Measurements from ENCODE around the gene SF3A2. TPM values are rescaled to one million over a fixed set of nuclear protein-coding genes. Genes with fewer than 3 reads are reported as not detected.
"Not testable (repeated sequence)": the region's sequence is repeated elsewhere in the genome, so short reads cannot be mapped to it uniquely, and the experiment has no call there.

The SF3A2 gene
- polyA plus RNA-seq, 6 donors from 2014 or later, result 13.1 to 37.2 (median 20.3) TPM

GRCh38 chr19:2198317-2198716, 38.3 kb upstream of the SF3A2 start:
- Mint-ChIP-seq H3K9me3 (no peaks in the 10 kb centered on the region), H3K27me3 (no peaks in the 10 kb centered on the region), H3K4me1 (peaks cover 8 to 10% (median 8%) of the 10 kb centered on the region in 3 donors), H3K36me3 (no peaks in the 10 kb centered on the region), H3K27ac (no peak overlapping the region), H3K4me3 (no peak overlapping the region)
- no peak for DNase-seq
- no peak for ATAC-seq (ENCODE audit: low read depth in 2 of 2)

GRCh38 chr19:2199215-2199614, 37.4 kb upstream of the SF3A2 start:
- DNase-seq, result no peak
- H3K27me3 Mint-ChIP-seq, result no peaks in the 10 kb centered on the region
- ATAC-seq (ENCODE audit: low read depth in 2 of 2), result peak in 1 of 2 donors; percentile 20

GRCh38 chr19:2199861-2200623, 36.6 kb upstream of the SF3A2 start:
- Mint-ChIP-seq H3K4me1 (peaks cover 8 to 12% (median 8%) of the 10 kb centered on the region in 3 donors), H3K4me3 (no peak overlapping the region), H3K36me3 (no peaks in the 10 kb centered on the region), H3K27me3 (no peaks in the 10 kb centered on the region), H3K9me3 (no peaks in the 10 kb centered on the region), H3K27ac (no peak overlapping the region)
- no peak for DNase-seq
- ATAC-seq (ENCODE audit: low read depth in 2 of 2), result no peak

More at GRCh38 chr19:2199215-2199614, 37.4 kb upstream of the SF3A2 start:
- Mint-ChIP-seq H3K27ac (no peak overlapping the region), H3K4me1 (peaks cover 8 to 12% (median 8%) of the 10 kb centered on the region in 3 donors), H3K9me3 (no peaks in the 10 kb centered on the region), H3K36me3 (no peaks in the 10 kb centered on the region), H3K4me3 (no peak overlapping the region)

- not testable (repeated sequence) for H3K36me3 Mint-ChIP-seq; H3K27me3 Mint-ChIP-seq; DNase-seq; ATAC-seq (ENCODE audit: low read depth in 2 of 2); H3K9me3 Mint-ChIP-seq; H3K4me3 Mint-ChIP-seq; H3K27ac Mint-ChIP-seq
- H3K4me1 Mint-ChIP-seq, result peaks cover 8 to 12% (median 8%) of the 10 kb centered on the region in 3 donors
These were observed 35.9 kb upstream of the SF3A2 start for GRCh38 chr19:2200624-2201294.

DNA sequence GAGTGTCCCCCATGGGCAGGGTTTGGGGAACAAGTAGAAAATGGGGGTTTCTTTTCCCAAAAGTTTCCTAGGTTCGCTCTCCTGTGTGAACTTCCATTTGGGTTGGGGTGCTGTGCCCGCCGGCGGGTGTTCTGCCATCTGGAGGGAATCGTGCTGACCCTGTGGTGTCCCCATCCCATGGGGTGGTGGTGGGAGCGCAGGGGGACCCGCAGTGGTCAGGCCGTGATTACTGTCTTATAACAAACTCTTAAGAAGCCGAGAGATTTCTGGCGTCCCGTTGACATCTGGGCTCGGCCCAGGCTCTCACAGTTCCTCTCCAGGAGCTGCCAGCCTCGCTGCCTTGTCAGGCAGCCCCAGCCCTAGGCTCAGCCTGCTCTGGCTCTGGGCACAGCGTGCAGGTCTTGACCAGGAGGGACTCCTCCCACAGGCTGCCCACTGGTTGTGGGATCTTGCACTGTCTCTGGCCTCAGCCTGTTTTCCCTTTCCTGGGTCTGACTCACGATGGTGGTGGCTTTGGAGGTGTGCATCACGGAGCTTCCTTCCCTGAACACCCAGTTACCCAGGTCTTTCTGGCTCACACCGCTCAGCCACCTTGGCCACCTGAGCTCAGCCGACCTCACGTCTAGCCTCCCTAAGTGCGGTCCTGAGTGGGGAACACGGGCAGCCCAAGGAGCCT, 35.0 kb upstream of the SF3A2 start:
- Mint-ChIP-seq H3K36me3 (no peaks in the 10 kb centered on the region), H3K27me3 (no peaks in the 10 kb centered on the region), H3K4me3 (no peak overlapping the region), H3K27ac (peak overlapping the region in 2 of 6 donors; percentile 34 to 88), H3K9me3 (no peaks in the 10 kb centered on the region), H3K4me1 (peaks cover 8 to 12% (median 8%) of the 10 kb centered on the region in 3 donors)
- ATAC-seq (ENCODE audit: low read depth in 2 of 2) (no peak), DNase-seq (no peak)

DNA sequence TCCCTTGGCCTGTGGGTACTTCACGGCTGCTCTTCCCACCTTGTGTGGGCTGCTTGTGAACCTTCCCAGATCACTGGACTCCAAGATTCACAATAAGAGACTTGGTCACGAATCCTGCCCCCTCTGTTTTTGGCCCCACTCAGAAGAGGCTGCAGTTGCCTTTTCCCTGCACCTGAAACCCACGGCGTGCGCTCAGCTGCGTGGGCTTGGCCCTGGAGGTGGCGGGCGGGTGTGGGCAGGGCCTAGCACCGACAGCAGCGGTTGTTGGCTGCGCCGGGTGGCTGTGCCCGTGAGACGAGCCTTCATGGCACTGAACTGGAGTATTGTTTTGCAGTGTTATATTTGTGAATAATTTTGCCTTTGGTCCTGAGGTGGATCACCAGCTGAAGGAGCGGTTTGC, 34.3 kb upstream of the SF3A2 start:
- Mint-ChIP-seq H3K27ac (peak overlapping the region in 1 of 6 donors; percentile 34), H3K4me3 (no peak overlapping the region), H3K36me3 (no peaks in the 10 kb centered on the region), H3K9me3 (no peaks in the 10 kb centered on the region), H3K27me3 (no peaks in the 10 kb centered on the region), H3K4me1 (peaks cover 4 to 8% (median 7%) of the 10 kb centered on the region in 3 donors)
- ATAC-seq (ENCODE audit: low read depth in 2 of 2) (no peak), DNase-seq (no peak)

DNA sequence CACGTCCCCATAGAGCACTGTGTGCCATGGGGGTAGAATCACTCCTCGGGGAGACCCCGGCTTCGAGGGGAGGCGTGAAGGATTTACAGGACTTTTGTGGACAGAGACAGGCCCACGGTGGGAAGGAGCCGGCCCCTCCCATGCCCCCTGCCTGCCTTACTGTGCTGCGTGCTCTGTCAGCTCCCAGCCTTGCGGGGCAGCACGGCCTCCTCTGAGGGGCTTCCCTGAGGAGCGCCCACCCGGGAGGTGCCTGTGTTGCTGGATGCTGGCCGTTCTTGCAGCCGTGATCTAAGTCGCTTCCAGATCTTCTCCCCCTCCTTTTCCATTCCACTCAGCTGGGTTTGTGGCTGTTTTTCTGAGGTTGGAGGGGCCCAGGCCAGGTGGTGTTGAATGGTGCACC, 29.6 kb upstream of the SF3A2 start:
- Mint-ChIP-seq H3K27ac (peak overlapping the region in 1 of 6 donors; percentile 47), H3K4me3 (peak overlapping the region in 1 of 8 donors; percentile 42), H3K9me3 (no peaks in the 10 kb centered on the region), H3K4me1 (peaks cover 0 to 9% (median 2%) of the 10 kb centered on the region in 3 donors), H3K27me3 (no peaks in the 10 kb centered on the region), H3K36me3 (peaks cover 0 to 7% of the 10 kb centered on the region in 2 donors)
- ATAC-seq (ENCODE audit: low read depth in 2 of 2), result no peak
- DNase-seq, result no peak

DNA sequence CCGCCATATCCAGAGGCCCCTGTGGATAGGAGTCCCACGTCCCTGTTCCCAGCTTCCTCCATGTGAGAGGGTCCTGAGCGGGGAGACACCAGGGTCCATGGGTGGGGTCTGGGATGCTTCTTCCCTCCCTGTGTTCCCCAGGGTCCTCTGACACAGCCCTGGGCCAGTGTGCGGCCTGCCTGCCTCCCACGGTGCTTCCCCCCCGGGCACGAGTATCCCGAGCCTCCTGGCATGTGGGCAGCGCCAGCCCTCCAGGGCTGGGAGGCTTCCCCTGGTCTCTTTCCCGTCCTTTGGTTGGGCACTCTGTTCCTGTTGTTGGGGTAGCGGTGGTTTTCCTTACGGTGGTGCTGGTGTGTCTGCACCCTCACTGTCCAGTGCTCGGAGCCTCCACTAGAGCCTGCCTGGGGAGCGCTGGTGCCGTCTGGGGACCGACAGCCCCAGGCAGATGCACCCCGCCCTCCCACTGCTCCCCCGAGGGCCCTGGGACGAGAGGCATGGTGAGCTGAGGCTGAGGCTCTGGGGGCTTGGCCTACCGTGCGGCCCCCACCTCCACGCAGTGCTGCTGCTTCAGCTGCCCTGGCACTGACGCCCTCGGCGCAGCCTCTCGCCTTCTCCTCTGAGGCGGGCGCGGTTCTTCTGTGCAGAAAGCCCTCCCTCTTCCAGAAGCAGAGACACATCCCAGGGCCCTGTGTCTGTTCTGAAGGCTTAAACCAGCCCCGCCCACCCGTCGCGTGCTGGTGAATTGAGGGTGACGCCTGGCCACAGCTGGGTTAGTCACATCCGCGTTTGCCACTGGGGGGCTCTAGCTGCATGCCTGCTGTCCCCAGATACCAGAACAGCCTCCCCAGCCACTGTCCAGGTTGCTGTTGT, 28.4 kb upstream of the SF3A2 start:
- Mint-ChIP-seq H3K9me3 (no peaks in the 10 kb centered on the region), H3K27me3 (no peaks in the 10 kb centered on the region), H3K4me1 (peaks cover 0 to 9% (median 2%) of the 10 kb centered on the region in 3 donors), H3K4me3 (peak overlapping the region in 1 of 8 donors; percentile 21), H3K36me3 (peaks cover 0 to 7% of the 10 kb centered on the region in 2 donors), H3K27ac (no peak overlapping the region)
- ATAC-seq (ENCODE audit: low read depth in 2 of 2) (peak; percentile 66 to 75), DNase-seq (no peak)

DNA sequence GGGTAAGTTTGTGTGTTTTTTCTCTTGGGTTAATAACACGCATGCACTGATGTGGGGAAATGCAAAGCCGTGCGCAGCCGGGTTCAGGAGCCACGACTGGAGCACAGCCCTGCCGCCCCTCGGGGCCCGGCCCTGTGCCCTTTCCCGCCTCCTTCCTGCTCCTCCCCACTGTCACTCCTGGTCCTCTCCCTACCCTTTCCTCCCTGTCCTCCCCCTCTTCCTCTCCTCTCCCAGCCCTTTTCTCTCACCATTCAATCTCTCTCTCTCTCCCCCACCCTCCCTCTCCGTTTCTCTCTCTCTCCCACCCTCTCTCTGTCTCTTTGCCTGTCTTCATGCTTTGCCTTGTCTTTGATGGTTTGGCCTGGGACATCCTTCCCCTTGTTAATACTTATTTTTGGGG, 27.6 kb upstream of the SF3A2 start:
- no peaks in the 10 kb centered on the region for H3K9me3 Mint-ChIP-seq
- H3K36me3 Mint-ChIP-seq, result peaks cover 0 to 7% of the 10 kb centered on the region in 2 donors
- peak overlapping the region in 1 of 6 donors; percentile 24 for H3K27ac Mint-ChIP-seq
- ATAC-seq (ENCODE audit: low read depth in 2 of 2), result no peak
- H3K4me3 Mint-ChIP-seq, result no peak overlapping the region
- no peaks in the 10 kb centered on the region for H3K27me3 Mint-ChIP-seq
- H3K4me1 Mint-ChIP-seq, result peaks cover 0 to 9% (median 2%) of the 10 kb centered on the region in 3 donors
- no peak for DNase-seq

DNA sequence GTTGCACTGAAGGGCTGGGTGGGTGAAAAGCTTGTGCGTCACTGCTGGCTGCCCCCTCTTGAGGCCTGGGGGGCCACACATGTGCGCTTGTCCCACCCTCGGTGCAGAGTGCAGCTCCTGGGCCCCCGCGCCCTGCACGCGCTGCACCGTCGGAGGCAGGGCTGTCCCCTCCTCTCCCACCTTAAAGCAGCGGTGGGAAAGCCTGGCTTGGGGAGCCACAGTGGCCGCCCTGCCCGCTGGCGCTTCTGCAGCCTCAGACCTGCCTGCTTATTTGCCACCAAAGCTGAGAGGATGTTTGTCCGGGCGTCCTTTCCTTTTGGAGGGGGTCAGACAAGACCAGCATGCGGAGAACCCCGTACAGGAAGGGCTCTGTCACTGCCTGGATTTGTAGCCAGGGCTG, 27.2 kb upstream of the SF3A2 start:
- ATAC-seq (ENCODE audit: low read depth in 2 of 2) (no peak), DNase-seq (no peak)
- Mint-ChIP-seq H3K36me3 (peaks cover 0 to 7% of the 10 kb centered on the region in 2 donors), H3K4me3 (no peak overlapping the region), H3K27me3 (no peaks in the 10 kb centered on the region), H3K27ac (no peak overlapping the region), H3K4me1 (peaks cover 0 to 7% (median 2%) of the 10 kb centered on the region in 3 donors), H3K9me3 (no peaks in the 10 kb centered on the region)

DNA sequence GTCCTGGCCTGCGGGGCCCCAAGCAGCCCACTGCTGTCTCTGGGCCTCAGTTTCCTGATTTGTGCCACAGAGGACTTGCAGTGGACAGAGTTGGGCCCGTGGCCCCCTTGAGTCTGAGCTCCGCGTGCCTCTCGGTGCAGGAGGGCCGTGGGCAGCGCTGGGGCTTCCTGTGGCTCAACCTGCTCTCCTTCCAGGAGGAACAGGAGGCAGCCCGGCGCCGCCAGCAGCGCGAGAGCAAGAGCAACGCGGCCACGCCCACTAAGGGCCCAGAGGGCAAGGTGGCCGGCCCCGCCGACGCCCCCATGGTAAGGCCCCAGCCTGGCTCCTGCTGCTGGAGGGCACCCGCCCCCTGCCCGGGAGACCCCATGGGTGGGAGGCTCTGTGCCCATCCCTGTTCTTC, 26.4 kb upstream of the SF3A2 start:
- no peaks in the 10 kb centered on the region for H3K9me3 Mint-ChIP-seq
- peaks cover 2 to 7% (median 4%) of the 10 kb centered on the region in 3 donors for H3K4me1 Mint-ChIP-seq
- H3K4me3 Mint-ChIP-seq, result peak overlapping the region in 1 of 8 donors; percentile 75
- H3K27ac Mint-ChIP-seq, result no peak overlapping the region
- DNase-seq (no peak), ATAC-seq (ENCODE audit: low read depth in 2 of 2) (no peak)
- no peaks in the 10 kb centered on the region for H3K27me3 Mint-ChIP-seq
- peaks cover 0 to 7% of the 10 kb centered on the region in 2 donors for H3K36me3 Mint-ChIP-seq

GRCh38 chr19:2210987-2211740, 25.5 kb upstream of the SF3A2 start:
- no peaks in the 10 kb centered on the region for H3K27me3 Mint-ChIP-seq
- H3K9me3 Mint-ChIP-seq, result no peaks in the 10 kb centered on the region
- no peak overlapping the region for H3K27ac Mint-ChIP-seq
- no peak for DNase-seq
- peaks cover 0 to 7% of the 10 kb centered on the region in 2 donors for H3K36me3 Mint-ChIP-seq
- no peak for ATAC-seq (ENCODE audit: low read depth in 2 of 2)
- no peak overlapping the region for H3K4me3 Mint-ChIP-seq
- peaks cover 2 to 8% (median 7%) of the 10 kb centered on the region in 3 donors for H3K4me1 Mint-ChIP-seq

All from naive B cell (primary cell).